COLO829 (cell line): Measurements from ENCODE around the gene VAPB.
A peak's percentile ranks its signal among the peaks of the same experiment; 100 is the strongest.
"Not testable (repeated sequence)": the region's sequence is repeated elsewhere in the genome, so short reads cannot be mapped to it uniquely, and the experiment has no call there.

ENCODE experiments used
- DNase-seq: peaks from one replicate; pipeline ENCODE4 v3.0.0; 2012; ENCODE audit warnings: low spot score

Gene VAPB

GRCh38 chr20:58407201-58407873, 18.3 kb downstream of the VAPB start:
- DNase-seq = peak; percentile 69

- no peak for DNase-seq
These were observed 19.0 kb downstream of the VAPB start for GRCh38 chr20:58407966-58408557.

GRCh38 chr20:58408603-58409246, 19.7 kb downstream of the VAPB start:
- DNase-seq = peak; percentile 91

- DNase-seq = not testable (repeated sequence)
These were observed 25.2 kb downstream of the VAPB start for GRCh38 chr20:58414216-58414615.

- DNase-seq = not testable (repeated sequence)
These were observed 25.8 kb downstream of the VAPB start for GRCh38 chr20:58414786-58415185.

GRCh38 chr20:58416057-58416456, 27.0 kb downstream of the VAPB start:
- no peak for DNase-seq

- no peak for DNase-seq
These were observed 27.8 kb downstream of the VAPB start for GRCh38 chr20:58416835-58417234.

GRCh38 chr20:58417438-58417837, 28.4 kb downstream of the VAPB start:
- no peak for DNase-seq

GRCh38 chr20:58418949-58419748, 30.1 kb downstream of the VAPB start:
- no peak for DNase-seq

GRCh38 chr20:58420798-58421496, 31.9 kb downstream of the VAPB start:
- DNase-seq = no peak

GRCh38 chr20:58421497-58421850, 32.4 kb downstream of the VAPB start:
- DNase-seq = no peak

GRCh38 chr20:58424218-58424969, 35.4 kb downstream of the VAPB start:
- DNase-seq = no peak

- DNase-seq = not testable (repeated sequence)
These were observed 38.5 kb downstream of the VAPB start for GRCh38 chr20:58427571-58427970.

GRCh38 chr20:58428364-58428763, 39.3 kb downstream of the VAPB start:
- no peak for DNase-seq

- DNase-seq = no peak
These were observed 40.3 kb downstream of the VAPB start for GRCh38 chr20:58429303-58429702.

GRCh38 chr20:58431134-58431533, 42.1 kb downstream of the VAPB start:
- no peak for DNase-seq

GRCh38 chr20:58432186-58432954, 43.3 kb downstream of the VAPB start:
- no peak for DNase-seq

- DNase-seq = no peak
These were observed 44.1 kb downstream of the VAPB start for GRCh38 chr20:58433029-58433647.

- peak; percentile 20 for DNase-seq
These were observed 44.7 kb downstream of the VAPB start for GRCh38 chr20:58433759-58434158.

GRCh38 chr20:58434326-58434725, 45.3 kb downstream of the VAPB start:
- DNase-seq = no peak
